GM21723 (cell line): ENCODE data around the gene FAM120C.

ENCODE experiments used
- ATAC-seq: cut with Tn5 transposase; IDR thresholded peaks from one replicate; pipeline ENCODE4 v1.9.1; 2021; ENCODE audit warnings: mild to moderate bottlenecking, moderate library complexity; ENCODE audit not compliant: unreplicated experiment

The FAM120C gene, protein sequence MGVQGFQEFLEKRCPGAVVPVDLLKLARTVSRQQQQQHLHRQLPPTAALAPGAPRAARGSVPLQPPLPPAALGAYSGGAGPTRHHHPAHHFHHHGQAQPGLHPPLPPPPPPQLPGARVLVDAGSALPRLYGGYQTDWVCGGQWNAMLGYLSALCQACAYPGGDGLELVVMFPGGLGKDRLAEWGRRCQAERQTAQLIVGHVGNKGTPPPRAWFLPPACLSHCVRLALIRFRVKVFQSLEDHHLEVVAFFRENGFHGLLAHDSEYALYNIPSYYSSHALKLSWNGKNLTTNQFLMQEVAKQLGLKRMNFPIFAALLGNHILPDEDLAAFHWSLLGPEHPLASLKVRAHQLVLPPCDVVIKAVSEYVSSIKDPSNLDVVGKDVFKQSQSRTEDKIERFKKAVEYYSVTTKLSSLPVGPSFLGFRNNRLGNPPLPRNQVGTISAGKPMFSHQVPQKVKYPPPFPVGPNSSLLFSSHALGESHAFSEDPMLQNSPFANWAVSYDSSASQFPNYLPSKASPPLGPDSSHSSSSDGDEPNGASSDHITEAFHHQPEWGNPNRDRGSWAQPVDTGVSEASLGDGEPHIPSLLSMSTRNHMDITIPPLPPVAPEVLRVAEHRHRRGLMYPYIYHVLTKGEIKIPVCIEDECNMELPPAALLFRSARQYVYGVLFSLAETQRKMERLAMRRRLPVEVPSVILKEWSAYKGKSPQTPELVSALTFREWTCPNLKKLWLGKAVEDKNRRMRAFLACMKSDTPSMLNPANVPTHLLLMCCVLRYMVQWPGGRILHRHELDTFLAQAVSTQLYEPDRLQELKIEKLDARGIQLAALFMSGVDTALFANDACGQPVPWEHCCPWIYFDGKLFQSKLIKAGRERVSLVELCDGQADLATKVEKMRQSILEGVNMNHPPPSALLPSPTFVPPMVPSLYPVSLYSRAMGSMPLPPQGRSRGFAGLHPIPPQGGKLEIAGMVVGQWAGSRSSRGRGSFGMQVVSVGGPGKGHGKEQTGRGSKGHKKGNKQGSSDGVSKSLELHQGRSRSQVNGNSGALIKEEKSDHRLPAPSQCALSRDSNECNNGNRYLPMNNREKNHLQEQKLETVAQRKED

DNA sequence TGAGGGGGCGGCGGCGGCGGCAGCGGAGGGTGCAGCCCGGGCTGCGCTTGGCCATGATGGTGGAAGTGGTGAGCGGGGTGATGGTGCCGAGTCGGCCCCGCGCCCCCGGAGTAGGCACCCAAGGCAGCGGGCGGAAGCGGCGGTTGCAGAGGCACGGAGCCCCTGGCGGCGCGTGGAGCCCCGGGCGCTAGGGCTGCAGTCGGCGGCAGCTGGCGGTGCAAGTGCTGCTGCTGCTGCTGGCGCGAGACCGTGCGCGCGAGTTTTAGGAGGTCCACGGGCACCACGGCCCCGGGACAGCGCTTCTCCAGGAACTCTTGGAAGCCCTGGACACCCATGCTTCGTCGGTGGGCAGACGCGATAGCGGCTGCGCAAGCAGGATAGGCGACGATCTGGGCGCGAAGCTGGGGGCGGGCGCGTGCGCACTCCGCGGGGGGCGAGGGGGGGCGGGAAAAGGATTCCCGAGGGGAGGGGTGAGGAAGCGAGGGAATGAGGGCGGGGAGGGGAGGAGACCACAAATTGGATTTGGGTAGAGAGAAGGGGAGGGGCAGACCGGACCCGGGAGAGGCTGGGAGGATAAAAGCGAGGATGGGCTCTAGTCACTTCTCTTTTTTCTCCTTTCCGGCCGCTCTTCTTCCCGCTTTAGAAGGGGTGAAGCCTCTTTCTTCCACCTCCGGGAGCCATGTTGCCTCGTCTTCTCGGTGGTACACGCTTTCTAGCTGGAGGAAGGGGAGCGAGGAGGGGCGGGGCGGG is at the start of gene FAM120C:
TSS of gene FAM120C (minus strand) at position 391 of the 750 bp plus-strand sequence. CDS start at position 335, 56 bp downstream.
- ATAC-seq, result peak; percentile 65

DNA sequence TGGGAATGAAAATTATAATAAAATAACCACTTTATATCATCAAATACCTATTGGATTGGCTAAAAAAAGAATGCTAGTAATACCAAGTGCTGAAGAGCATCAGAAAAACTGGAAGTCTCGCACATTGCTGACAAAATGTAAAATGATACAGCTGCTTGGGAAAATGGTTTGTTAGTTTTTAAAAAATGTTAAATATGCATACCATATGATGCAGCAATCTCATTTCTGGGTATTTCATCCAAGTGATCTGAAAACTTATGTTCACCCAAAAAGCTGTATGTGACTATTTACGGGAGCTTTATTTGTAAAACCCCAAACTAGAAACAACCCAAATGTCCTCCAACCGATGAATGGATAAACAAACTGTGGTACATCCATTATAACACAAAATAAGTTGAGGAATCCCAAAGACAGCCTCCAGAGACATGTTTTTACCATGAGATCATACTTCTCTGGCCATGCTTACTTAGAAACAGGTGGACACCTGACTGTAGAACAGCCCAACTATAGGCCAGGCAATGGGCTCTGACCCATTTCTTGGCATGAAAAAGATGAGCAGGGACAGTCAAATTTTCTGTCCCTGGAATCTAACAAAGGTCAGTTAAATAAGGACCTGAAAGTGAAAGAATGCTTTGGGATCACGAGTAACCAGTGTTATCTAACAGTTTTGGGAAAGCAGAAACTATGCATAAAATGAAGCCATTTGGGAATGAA is 47.5 kb upstream of the FAM120C start:
- no peak for ATAC-seq

- no peak for ATAC-seq
These were observed 40.5 kb upstream of the FAM120C start for GRCh38 chrX:54223581-54223980.

GRCh38 chrX:54213603-54214002 is 30.5 kb upstream of the FAM120C start:
- ATAC-seq, result no peak

DNA sequence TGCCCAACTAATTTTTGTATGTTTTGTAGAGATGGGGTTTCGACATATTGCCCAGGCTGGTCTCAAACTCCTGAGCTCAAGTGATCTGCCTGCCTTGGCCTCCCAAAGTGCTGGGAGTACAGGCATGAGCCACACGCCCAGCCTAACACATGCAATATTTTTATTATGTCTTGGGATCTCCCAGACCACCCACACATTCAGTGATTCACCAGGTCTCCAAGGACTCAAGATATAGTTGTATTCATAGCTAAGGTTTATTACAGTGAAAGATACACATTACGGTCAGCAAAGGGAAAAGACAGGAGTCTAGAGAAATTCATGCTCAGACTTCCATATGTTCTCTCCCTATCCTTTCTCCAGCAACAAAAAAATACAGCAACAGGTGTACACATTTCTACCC is 25.5 kb upstream of the FAM120C start:
- no peak for ATAC-seq

DNA sequence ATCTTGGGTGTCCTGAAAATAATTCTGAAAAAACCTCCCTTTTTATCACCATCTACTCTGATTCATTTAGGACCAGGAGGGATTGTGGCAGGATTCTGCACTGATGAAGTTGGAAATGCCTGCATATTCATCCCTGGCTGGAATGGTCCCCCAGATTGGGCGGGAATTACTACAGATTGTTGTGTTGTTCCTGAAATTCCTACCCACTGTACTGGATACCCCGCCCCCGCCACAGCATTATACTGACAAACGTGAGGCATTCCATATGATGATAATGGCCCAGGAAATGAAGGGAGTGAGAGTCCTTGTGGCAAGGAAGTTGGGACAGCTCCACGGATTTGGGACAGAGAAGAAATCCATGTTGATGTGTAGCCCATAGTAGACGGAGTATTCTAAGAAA is 15.2 kb upstream of the FAM120C start:
- ATAC-seq, result no peak

DNA sequence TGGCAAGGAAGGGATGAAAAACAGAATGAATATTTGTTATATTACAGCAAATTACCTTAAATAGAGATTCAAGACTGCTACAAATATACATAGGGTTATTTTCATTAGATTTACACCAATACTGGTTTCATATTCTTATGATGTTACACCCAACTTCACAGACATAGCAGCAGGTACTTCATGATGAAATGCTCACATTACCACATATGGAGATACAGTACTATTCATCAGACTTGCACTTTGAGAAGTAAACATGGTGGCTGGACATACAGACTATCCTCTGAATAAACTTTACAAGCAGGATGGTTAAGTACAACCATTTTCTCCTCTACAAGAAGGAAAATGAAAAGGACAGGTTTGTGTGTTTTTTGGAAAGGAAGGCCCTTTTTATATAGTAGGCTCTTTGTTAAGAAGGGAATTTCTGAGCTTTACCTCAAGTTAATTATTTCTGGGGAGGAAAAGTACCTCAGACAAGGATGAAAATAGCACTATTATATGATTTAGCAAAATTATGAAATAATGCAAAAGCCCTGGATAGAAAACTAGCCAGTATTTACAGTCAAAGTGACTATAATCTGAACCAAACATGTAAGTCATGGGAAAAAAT is 12.0 kb upstream of the FAM120C start:
- no peak for ATAC-seq

GRCh38 chrX:54193085-54193821 is 10.2 kb upstream of the FAM120C start:
- no peak for ATAC-seq

- ATAC-seq, result no peak
These were observed 1.4 kb upstream of the FAM120C start for GRCh38 chrX:54184474-54184873.

- peak; percentile 69 for ATAC-seq
These were observed 725 bp downstream of the FAM120C start for GRCh38 chrX:54182194-54182863.

DNA sequence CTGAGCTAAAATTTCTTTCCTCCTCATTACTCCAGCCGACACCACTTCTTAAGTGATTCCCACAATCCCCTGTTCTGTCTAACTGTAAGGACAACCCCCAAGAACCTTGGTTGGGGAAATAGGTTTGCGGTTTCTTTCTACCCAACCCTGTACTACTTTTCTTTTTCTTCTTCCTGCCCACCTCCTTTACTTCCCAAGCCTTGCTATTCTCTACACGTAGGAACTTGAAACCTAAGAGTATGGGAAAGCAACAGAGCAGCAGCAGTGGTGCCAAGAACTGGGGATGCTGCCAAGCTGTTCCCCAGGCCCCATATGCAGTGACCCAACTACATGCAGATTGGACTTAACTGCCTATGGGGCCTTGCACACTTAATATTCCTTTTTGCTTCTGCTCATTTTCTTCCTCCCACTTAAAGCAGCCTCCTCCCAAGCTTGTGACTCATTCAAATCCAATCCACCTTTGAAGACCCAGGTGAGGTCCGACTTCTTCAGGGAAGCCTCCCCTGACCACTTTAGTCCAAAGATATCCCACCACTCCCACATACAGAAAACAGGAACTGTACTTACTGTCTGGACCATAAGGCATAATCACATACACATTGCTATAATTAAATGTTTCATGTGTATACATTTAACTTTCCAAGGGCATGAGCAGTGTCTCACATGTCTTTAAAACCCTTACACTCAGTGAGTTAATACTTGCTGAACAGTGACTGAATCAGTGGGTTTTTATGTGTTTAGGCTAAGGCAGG is 1.7 kb downstream of the FAM120C start:
- no peak for ATAC-seq

DNA sequence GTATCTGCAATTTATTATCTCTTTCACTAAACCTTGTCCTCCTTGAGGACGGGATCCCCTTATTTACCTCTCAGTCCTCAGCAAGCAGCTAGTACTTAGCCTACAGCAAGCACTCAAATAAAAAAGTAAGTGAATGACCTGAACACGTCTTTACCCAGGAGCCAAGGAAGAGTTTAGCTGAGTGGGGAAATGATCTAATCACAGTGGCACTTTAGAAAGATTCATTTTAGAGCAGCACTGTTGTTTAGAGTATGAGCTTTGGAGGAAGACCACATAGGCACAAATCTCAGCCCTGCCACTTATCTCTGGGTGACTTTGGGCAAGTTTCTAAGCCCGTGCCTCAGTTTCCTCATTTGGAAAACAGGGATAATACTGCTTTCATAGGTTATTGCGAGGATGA is 2.7 kb downstream of the FAM120C start:
- ATAC-seq, result no peak

GRCh38 chrX:54178100-54178940 is 4.7 kb downstream of the FAM120C start:
- no peak for ATAC-seq

DNA sequence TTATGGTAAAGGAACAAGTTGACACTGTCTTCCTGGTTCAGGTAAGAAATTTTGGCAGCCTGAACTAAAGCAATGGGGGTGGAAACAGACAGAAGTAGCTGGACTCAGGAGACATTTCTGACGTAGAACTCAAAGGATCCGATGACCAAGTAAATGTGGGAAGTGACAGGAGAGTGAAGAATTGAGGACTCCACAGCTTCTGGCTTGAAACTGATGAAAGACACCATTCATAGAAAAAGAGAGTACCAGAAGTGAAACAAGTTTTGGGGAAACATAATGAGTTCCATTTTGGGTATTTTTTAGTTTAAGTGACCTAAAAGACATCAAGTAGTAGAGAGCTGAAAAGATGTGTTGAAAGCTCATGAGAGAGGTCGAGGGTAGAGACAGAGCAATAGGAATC is 5.7 kb downstream of the FAM120C start:
- no peak for ATAC-seq

DNA sequence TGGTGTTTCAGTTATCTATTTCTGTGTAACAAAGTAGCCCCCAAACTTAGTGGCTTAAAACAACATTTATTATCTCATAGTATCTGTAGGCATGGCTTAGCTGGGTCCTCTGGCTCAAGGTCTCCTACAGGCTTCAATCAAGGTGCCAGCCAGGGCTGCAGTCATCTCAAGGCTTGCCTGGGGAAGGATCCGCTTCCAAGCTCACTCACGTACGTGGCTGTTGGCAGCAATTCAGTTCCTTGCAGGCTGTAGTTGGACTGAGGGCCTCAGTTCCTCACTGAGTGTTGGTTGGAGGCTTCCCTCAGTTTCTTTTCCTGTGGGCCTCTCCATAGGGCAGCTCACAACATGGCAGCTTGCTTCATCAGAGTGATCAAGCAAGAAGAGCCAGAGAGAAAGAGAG is 9.3 kb downstream of the FAM120C start:
- ATAC-seq, result no peak

DNA sequence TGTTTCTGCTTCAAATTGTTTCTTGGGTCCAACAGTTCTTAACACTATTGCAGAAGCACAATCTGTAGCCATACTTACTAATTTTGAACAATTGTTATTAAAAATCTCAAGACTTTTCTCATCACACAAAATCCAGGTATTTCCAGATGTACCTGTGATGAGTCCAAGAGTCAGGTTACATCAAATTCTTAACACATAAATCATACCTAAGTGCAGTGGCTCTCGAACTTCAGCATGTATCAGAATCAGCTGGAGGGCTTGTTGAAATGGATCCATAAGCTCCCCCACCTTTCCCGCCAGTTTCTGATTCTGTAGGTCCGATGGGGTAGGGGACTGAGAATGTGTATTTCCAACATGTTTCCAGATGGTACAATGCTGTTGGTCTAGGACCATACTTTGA is 10.6 kb downstream of the FAM120C start:
- no peak for ATAC-seq
